PC-9 (cell line): ENCODE results near the gene SLC41A3. TPM values are rescaled to one million over a fixed set of nuclear protein-coding genes. Genes with fewer than 3 reads are reported as not detected.

Source experiments
- BruUV-seq: library from RNA; stranded (reverse); fragments of 400-500 nt; replicated peaks from 2 replicates; lab custom pipeline; 2021; lab: Mats Ljungman, UMichigan
- CTCF ChIA-PET: fragments of 300-600 bp; sonication (Branson Sonifier 250); formaldehyde crosslinking; loops from one replicate; lab custom pipeline; 2022; ENCODE audit warnings: antibody characterized with exemption; lab: Charles Lee
- POLR2A ChIA-PET: fragments of 300-600 bp; sonication (Branson Sonifier 250); formaldehyde crosslinking; loops from one replicate; lab custom pipeline; 2022; ENCODE audit warnings: antibody characterized with exemption; ENCODE audit not compliant: unreplicated experiment; lab: Charles Lee
- DNase-seq, 2 experiments: peaks; one replicate each; pipeline versions ENCODE4 v3.0.0 to v3.0.0-alpha.2; 2015 to 2022; ENCODE audit warnings: mixed read lengths in 1 of 2
- H2AFZ ChIP-seq: fragments of 200-600 bp; sonication (generic); 2 replicates; pipeline ENCODE4 v1.8.1; 2017; ENCODE audit warnings: antibody characterized with exemption
- H3F3A ChIP-seq: fragments of 200-600 bp; sonication (generic); 2 replicates; pipeline ENCODE4 v1.8.1; 2017; ENCODE audit warnings: antibody characterized with exemption, mild to moderate bottlenecking, low read depth; ENCODE audit not compliant: insufficient read depth
- H3K27ac ChIP-seq: fragments of 200-600 bp; sonication (generic); 2 replicates; pipeline ENCODE4 v1.6.1; 2016; ENCODE audit warnings: mixed run types
- H3K27me3 ChIP-seq: fragments of 200-600 bp; sonication (generic); 2 replicates; pipeline ENCODE4 v1.6.1; 2016; ENCODE audit warnings: low read depth, mixed run types; ENCODE audit not compliant: insufficient read depth
- H3K36me3 ChIP-seq: fragments of 200-600 bp; sonication (generic); 2 replicates; pipeline ENCODE4 v1.6.1; 2016; ENCODE audit warnings: low read depth, mixed run types
- H3K4me1 ChIP-seq: fragments of 200-600 bp; sonication (generic); replicated peaks from 2 replicates; pipeline ENCODE4 v1.6.1; 2016; ENCODE audit warnings: mixed run types; ENCODE audit not compliant: insufficient read depth
- H3K4me2 ChIP-seq: fragments of 200-600 bp; sonication (generic); 2 replicates; pipeline ENCODE4 v1.6.1; 2017; ENCODE audit warnings: mixed run types
- H3K4me3 ChIP-seq: fragments of 200-600 bp; sonication (generic); 2 replicates; pipeline ENCODE4 v1.6.1; 2016; ENCODE audit warnings: mixed run types
- H3K79me2 ChIP-seq: fragments of 200-600 bp; sonication (generic); 2 replicates; pipeline ENCODE4 v1.6.1; 2017; ENCODE audit warnings: low read depth, mixed run types
- H3K9me2 ChIP-seq: fragments of 200-600 bp; sonication (generic); 2 replicates; pipeline ENCODE4 v1.8.1; 2017; ENCODE audit warnings: mild to moderate bottlenecking; ENCODE audit not compliant: insufficient read depth
- H3K9me3 ChIP-seq: fragments of 200-600 bp; sonication (generic); 2 replicates; pipeline ENCODE4 v1.8.1; 2016; ENCODE audit warnings: low read depth; ENCODE audit not compliant: insufficient read depth
- H4K20me1 ChIP-seq: fragments of 200-600 bp; sonication (generic); 2 replicates; pipeline ENCODE4 v1.8.1; 2017; ENCODE audit not compliant: insufficient read depth
- EZH2 ChIP-seq: fragments of 200-600 bp; sonication (generic); IDR thresholded peaks from 2 replicates; pipeline ENCODE4 v1.8.0; 2017; ENCODE audit warnings: antibody characterized with exemption, low read depth
- intact Hi-C: fragments of 100-400 bp; cut with micrococcal nuclease; formaldehyde crosslinking; loops from one replicate; pipeline ENCODE4 v1.10.0; 2022; ENCODE audit not compliant: unreplicated experiment
- total RNA-seq: library from RNA; stranded (reverse); gene quantifications from 2 replicates; pipeline ENCODE4 v1.2.3, GENCODE V29; 2021
- TF ChIP-seq, protein P1 (sequence below): fragments of 200-600 bp; sonication (generic); conservative IDR thresholded peaks from 2 replicates; pipeline ENCODE4 v1.6.1; 2017; ENCODE audit warnings: mixed run types, antibody characterized with exemption, mild to moderate bottlenecking, moderate library complexity

Gene SLC41A3
- total RNA-seq, 1 experiment from 2014 or later = 67.0 TPM

DNA sequence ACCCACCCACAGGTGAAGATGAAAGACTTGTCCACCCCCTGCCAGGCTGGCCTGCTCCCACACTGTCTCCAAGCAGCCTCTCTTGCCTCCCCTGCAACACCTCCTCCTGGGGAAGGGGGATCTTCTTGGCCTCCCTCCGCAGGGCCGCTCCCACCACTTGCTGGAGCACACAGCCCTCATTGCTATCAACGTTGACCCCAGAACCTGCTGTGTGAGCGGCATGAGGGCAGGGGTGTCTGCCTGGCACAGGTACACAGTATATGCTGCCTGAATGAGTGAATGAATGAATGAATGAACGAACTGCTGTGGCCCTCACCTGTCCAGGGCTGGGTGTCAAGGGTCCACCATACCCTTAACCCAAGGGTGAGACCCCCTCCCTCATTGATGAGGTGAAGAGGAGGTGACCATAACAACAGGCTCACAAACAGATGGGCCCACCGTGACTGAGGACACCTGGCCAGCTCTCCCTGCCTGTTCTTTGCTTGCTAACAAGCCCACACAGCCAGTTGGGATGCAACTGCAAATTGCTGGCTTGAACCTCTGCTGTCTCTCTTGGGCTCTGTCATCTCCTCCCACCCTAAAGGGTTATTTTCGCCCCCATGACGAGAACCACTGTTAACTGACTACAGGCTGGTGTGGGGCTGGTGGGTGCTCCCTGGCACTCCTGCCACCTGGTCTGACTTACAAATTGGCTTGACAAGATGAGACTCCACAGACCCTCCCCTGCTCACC, 22.5 kb downstream of the SLC41A3 start:
- Histone ChIP-seq H3F3A (no peaks in the 10 kb centered on the region), H3K4me3 (no peak overlapping the region), H2AFZ (no peak overlapping the region), H3K9me3 (no peaks in the 10 kb centered on the region), H3K4me1 (peaks cover 9% of the 10 kb centered on the region; the same call in 1 of the 2 replicates), H3K79me2 (no peaks in the 10 kb centered on the region), H3K36me3 (no peaks in the 10 kb centered on the region), H3K9me2 (no peaks in the 10 kb centered on the region), H4K20me1 (no peaks in the 10 kb centered on the region), H3K4me2 (no peak overlapping the region), H3K27me3 (no peaks in the 10 kb centered on the region), H3K27ac (no peak overlapping the region)
- intact Hi-C loops = no loop called here
- CTCF ChIA-PET = no interaction called here
- no peak for TF ChIP-seq EZH2
- TF ChIP-seq, protein P1, sequence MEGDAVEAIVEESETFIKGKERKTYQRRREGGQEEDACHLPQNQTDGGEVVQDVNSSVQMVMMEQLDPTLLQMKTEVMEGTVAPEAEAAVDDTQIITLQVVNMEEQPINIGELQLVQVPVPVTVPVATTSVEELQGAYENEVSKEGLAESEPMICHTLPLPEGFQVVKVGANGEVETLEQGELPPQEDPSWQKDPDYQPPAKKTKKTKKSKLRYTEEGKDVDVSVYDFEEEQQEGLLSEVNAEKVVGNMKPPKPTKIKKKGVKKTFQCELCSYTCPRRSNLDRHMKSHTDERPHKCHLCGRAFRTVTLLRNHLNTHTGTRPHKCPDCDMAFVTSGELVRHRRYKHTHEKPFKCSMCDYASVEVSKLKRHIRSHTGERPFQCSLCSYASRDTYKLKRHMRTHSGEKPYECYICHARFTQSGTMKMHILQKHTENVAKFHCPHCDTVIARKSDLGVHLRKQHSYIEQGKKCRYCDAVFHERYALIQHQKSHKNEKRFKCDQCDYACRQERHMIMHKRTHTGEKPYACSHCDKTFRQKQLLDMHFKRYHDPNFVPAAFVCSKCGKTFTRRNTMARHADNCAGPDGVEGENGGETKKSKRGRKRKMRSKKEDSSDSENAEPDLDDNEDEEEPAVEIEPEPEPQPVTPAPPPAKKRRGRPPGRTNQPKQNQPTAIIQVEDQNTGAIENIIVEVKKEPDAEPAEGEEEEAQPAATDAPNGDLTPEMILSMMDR = no peak
- POLR2A ChIA-PET = interaction anchor here (0.6 kb wide), 1 partner anchor 29 kb away, joined by 4 read pairs; no protein-coding TSS in a partner anchor
- BruUV-seq = no TSS peak
- DNase-seq = no peak

DNA sequence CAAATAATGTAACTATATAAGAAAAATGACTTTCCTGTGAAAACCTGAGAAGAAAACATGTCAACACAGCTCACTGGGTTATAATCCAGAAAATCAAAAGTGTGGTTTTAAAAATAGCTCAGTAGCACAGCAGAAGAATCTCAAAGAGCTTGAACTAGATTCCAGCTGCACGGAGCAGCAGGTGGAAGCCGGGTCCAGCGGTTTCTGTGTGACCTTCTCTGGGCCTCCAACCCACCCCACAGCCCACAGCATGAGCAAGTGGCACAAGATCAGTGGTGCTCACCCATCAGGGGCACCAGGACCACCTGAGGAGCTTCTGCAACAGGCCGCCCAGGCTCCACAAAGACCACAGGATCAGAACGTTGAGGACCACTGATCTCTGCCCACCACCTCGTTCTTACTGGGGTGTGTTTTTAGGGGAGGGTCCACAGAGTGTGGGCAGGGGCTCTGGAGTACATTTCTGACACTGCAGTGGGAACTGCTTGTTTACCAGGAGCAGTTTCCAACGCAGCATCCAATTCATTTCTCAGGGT, 23.2 kb downstream of the SLC41A3 start:
- Histone ChIP-seq H3K9me3 (no peaks in the 10 kb centered on the region), H4K20me1 (no peaks in the 10 kb centered on the region), H3K9me2 (no peaks in the 10 kb centered on the region), H3K79me2 (no peaks in the 10 kb centered on the region), H3K27me3 (no peaks in the 10 kb centered on the region), H3K36me3 (no peaks in the 10 kb centered on the region), H3F3A (no peaks in the 10 kb centered on the region), H3K27ac (no peak overlapping the region), H3K4me1 (peaks cover 9% of the 10 kb centered on the region; the same call in 1 of the 2 replicates), H2AFZ (no peak overlapping the region), H3K4me2 (no peak overlapping the region), H3K4me3 (no peak overlapping the region)
- BruUV-seq = no TSS peak
- TF ChIP-seq, protein P1 = no peak
- TF ChIP-seq EZH2 = no peak
- no peak for DNase-seq
- CTCF ChIA-PET = no interaction called here
- intact Hi-C loops = no loop called here
- POLR2A ChIA-PET = interaction anchor here (0.6 kb wide), 1 partner anchor 29 kb away, joined by 4 read pairs; no protein-coding TSS in a partner anchor

DNA sequence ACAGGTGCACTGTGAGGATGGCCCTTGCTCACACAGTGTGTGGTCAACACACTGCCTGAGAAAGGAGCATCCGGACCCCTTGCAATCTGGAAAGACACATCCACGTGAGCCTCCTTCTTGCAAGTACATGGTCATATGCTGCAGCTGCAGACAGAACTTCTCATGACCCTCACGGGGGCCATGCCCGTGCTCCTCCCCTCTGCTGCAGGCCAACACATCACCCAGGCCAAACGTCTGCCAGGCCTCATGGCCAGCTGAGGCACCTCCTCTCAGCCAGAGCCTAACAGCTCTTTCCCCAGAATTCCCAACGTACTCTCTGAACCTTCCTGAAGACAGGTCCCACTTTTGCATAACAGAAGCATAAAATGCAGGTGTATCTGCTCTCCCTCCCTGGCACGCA, 25.3 kb downstream of the SLC41A3 start:
- no peaks in the 10 kb centered on the region for H3K79me2 ChIP-seq
- no peaks in the 10 kb centered on the region for H3K36me3 ChIP-seq
- no TSS peak for BruUV-seq
- no peak overlapping the region for H3K27ac ChIP-seq
- peaks cover 9% of the 10 kb centered on the region; the same call in 1 of the 2 replicates for H3K4me1 ChIP-seq
- POLR2A ChIA-PET = no interaction called here
- H3K4me3 ChIP-seq = no peak overlapping the region
- no peak for DNase-seq
- no peak overlapping the region for H3K4me2 ChIP-seq
- H3K27me3 ChIP-seq = no peaks in the 10 kb centered on the region
- intact Hi-C loops = no loop called here
- TF ChIP-seq EZH2 = no peak
- TF ChIP-seq, protein P1 = no peak
- no peaks in the 10 kb centered on the region for H3K9me3 ChIP-seq
- CTCF ChIA-PET = interaction anchor here (0.6 kb wide), 1 partner anchor 42 kb away, joined by 3 read pairs; no protein-coding TSS in a partner anchor
- no peak overlapping the region for H2AFZ ChIP-seq
- no peaks in the 10 kb centered on the region for H3K9me2 ChIP-seq
- no peaks in the 10 kb centered on the region for H4K20me1 ChIP-seq
- H3F3A ChIP-seq = no peaks in the 10 kb centered on the region
